A673 (cell line): Measurements from ENCODE around the gene SFSWAP.

ENCODE experiments used
- EZH2 ChIP-seq: fragments of 200-600 bp; sonication (generic); IDR thresholded peaks from 2 replicates; pipeline ENCODE4 v1.6.1; 2017; ENCODE audit warnings: borderline replicate concordance, low read depth, mild to moderate bottlenecking, mixed read lengths, antibody characterized with exemption, low read length; ENCODE audit not compliant: poor library complexity, severe bottlenecking
- TF ChIP-seq, protein P1 (sequence below): fragments of 300-800, 200-600 bp; sonication (generic); conservative IDR thresholded peaks from 2 replicates; pipeline ENCODE4 v1.5.1; 2017; ENCODE audit warnings: low read depth, mild to moderate bottlenecking, antibody characterized with exemption, low read length, moderate library complexity, mixed read lengths

DNA sequence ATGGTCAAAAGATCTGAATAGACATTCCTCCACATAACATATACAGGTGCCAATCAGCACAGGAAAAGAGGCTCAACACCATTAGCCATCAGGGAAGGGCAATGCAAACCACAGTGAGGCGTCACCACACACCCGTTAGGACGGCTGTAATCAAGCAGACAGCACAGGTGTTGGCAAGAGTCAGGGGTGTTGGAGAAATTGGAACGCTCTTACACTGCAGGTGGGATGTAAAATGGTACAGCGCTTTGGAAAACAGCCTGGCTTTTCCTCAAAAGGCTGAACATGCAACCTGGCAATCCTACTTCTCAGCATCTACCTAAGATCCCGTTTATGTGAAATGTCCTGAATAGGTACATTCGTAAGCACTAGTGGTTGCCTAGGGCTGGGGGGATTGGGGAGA lies 95.8 kb downstream of the SFSWAP start:
- TF ChIP-seq, protein P1, sequence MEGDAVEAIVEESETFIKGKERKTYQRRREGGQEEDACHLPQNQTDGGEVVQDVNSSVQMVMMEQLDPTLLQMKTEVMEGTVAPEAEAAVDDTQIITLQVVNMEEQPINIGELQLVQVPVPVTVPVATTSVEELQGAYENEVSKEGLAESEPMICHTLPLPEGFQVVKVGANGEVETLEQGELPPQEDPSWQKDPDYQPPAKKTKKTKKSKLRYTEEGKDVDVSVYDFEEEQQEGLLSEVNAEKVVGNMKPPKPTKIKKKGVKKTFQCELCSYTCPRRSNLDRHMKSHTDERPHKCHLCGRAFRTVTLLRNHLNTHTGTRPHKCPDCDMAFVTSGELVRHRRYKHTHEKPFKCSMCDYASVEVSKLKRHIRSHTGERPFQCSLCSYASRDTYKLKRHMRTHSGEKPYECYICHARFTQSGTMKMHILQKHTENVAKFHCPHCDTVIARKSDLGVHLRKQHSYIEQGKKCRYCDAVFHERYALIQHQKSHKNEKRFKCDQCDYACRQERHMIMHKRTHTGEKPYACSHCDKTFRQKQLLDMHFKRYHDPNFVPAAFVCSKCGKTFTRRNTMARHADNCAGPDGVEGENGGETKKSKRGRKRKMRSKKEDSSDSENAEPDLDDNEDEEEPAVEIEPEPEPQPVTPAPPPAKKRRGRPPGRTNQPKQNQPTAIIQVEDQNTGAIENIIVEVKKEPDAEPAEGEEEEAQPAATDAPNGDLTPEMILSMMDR = no peak
- no peak for TF ChIP-seq EZH2
